Upper lobe of left lung (tissue), 4 donors: ENCODE measurements around the gene CSTPP1.

Experiments used
- POLR2A ChIP-seq, 4 donors: fragments of 450-650 bp; IDR thresholded peaks; one replicate each; pipeline ENCODE4 v1.5.1; 2016 to 2017; ENCODE audit warnings: antibody characterized with exemption in 4 of 4, mild to moderate bottlenecking in 2 of 4
- POLR2AphosphoS5 ChIP-seq, 2 donors: sonication (generic); formaldehyde crosslinking; IDR thresholded peaks; one replicate each; pipeline ENCODE4 v1.5.1; 2017; ENCODE audit warnings: antibody characterized with exemption in 2 of 2
- TF ChIP-seq, protein P1 (sequence below), 6 experiments: fragments of 450-650 bp in 4 of 6; fragments of 200-600 bp in 2 of 6; sonication (generic) in 2 of 6; IDR thresholded peaks; one replicate each; pipeline ENCODE4 v1.5.1; 2016 to 2019; ENCODE audit warnings: antibody characterized with exemption in 6 of 6

GRCh38 chr11:46987183-46987582, 50.6 kb downstream of the CSTPP1 start:
- TF ChIP-seq, protein P1, sequence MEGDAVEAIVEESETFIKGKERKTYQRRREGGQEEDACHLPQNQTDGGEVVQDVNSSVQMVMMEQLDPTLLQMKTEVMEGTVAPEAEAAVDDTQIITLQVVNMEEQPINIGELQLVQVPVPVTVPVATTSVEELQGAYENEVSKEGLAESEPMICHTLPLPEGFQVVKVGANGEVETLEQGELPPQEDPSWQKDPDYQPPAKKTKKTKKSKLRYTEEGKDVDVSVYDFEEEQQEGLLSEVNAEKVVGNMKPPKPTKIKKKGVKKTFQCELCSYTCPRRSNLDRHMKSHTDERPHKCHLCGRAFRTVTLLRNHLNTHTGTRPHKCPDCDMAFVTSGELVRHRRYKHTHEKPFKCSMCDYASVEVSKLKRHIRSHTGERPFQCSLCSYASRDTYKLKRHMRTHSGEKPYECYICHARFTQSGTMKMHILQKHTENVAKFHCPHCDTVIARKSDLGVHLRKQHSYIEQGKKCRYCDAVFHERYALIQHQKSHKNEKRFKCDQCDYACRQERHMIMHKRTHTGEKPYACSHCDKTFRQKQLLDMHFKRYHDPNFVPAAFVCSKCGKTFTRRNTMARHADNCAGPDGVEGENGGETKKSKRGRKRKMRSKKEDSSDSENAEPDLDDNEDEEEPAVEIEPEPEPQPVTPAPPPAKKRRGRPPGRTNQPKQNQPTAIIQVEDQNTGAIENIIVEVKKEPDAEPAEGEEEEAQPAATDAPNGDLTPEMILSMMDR (IDR thresholded peaks at IDR 0.05) = no peak
- TF ChIP-seq POLR2AphosphoS5 (IDR thresholded peaks at IDR 0.05) = no peak
- TF ChIP-seq POLR2A (IDR thresholded peaks at IDR 0.05) = no peak
